Keratinocyte (primary cell): ENCODE data around the gene PRDM11. TPM values are rescaled to one million over a fixed set of nuclear protein-coding genes. Genes with fewer than 3 reads are reported as not detected.

Source experiments
- DNase-seq: peaks from one replicate; pipeline ENCODE4 v3.0.0-alpha.2; 2011; ENCODE audit warnings: low read depth, missing footprints, low spot score
- FAIRE-seq: peaks from 2 replicates; lab custom pipeline; 2011; peaks lifted over from hg19 to GRCh38; lab: Jason Lieb, UNC
- H2AFZ ChIP-seq: 2 replicates; pipeline ENCODE4 v1.6.0; 2012; ENCODE audit warnings: low read length, control low read depth, inconsistent platforms; ENCODE audit not compliant: control insufficient read depth
- H3K27ac ChIP-seq: 2 replicates; pipeline ENCODE4 v1.5.1; 2011; ENCODE audit warnings: low read length; ENCODE audit not compliant: control insufficient read depth, insufficient read depth
- H3K27me3 ChIP-seq: 3 replicates; pipeline ENCODE4 v1.6.0; 2011; ENCODE audit warnings: low read length; ENCODE audit not compliant: control insufficient read depth, insufficient read depth; ENCODE audit errors: extremely low read depth
- H3K36me3 ChIP-seq, 2 experiments: 2 replicates in 1 of 2; 3 replicates in 1 of 2; pipeline ENCODE4 v1.5.1; 2011; ENCODE audit warnings: low read length in 2 of 2, mild to moderate bottlenecking in 1 of 2; ENCODE audit not compliant: control insufficient read depth in 2 of 2, insufficient read depth in 2 of 2; ENCODE audit errors: extremely low read depth in 1 of 2
- H3K4me1 ChIP-seq: 3 replicates; pipeline ENCODE4 v1.5.1; 2011; ENCODE audit warnings: low read length; ENCODE audit not compliant: control insufficient read depth, insufficient read depth; ENCODE audit errors: extremely low read depth
- H3K4me2 ChIP-seq: 3 replicates; pipeline ENCODE4 v1.6.0; 2011; ENCODE audit warnings: low read depth, low read length; ENCODE audit not compliant: control insufficient read depth, insufficient read depth; ENCODE audit errors: extremely low read depth
- H3K4me3 ChIP-seq, 3 experiments: fragments of 200-600 bp in 1 of 3; sonication (generic) in 1 of 3; 2 replicates in 2 of 3; 3 replicates in 1 of 3; pipeline ENCODE4 v1.5.1; 2011 to 2016; ENCODE audit warnings: low read length in 3 of 3, mild to moderate bottlenecking in 3 of 3, control low read depth in 2 of 3, inconsistent platforms in 1 of 3, low read depth in 1 of 3, mixed read lengths in 1 of 3, mixed run types in 1 of 3, moderate library complexity in 1 of 3; ENCODE audit not compliant: control insufficient read depth in 2 of 3, insufficient read depth in 2 of 3; ENCODE audit errors: extremely low read depth in 1 of 3
- H3K79me2 ChIP-seq: 2 replicates; pipeline ENCODE4 v1.6.0; 2012; ENCODE audit warnings: low read length; ENCODE audit not compliant: control insufficient read depth, insufficient read depth
- H3K9ac ChIP-seq: 3 replicates; pipeline ENCODE4 v1.6.0; 2011; ENCODE audit warnings: low read length; ENCODE audit not compliant: control insufficient read depth, insufficient read depth; ENCODE audit errors: extremely low read depth
- H3K9me1 ChIP-seq: 3 replicates; pipeline ENCODE4 v1.6.0; 2011; ENCODE audit warnings: low read length; ENCODE audit not compliant: control insufficient read depth, insufficient read depth; ENCODE audit errors: extremely low read depth
- H3K9me3 ChIP-seq: 2 replicates; pipeline ENCODE4 v1.5.1; 2012; ENCODE audit warnings: low read depth, low read length; ENCODE audit not compliant: control insufficient read depth
- H4K20me1 ChIP-seq: 3 replicates; pipeline ENCODE4 v1.6.0; 2011; ENCODE audit warnings: low read length; ENCODE audit not compliant: control insufficient read depth, insufficient read depth; ENCODE audit errors: extremely low read depth
- CTCF ChIP-seq, 3 experiments: IDR thresholded peaks in 1 of 3; conservative IDR thresholded peaks in 1 of 3; optimal IDR thresholded peaks in 1 of 3; 2 replicates in 2 of 3; 3 replicates in 1 of 3; pipeline versions ENCODE3 to v1.5.1; 2011; ENCODE audit warnings: low read length in 3 of 3, mild to moderate bottlenecking in 3 of 3, moderate library complexity in 2 of 3, control low read depth in 1 of 3, inconsistent platforms in 1 of 3; ENCODE audit not compliant: insufficient read depth in 2 of 3; ENCODE audit errors: extremely low read depth in 1 of 3
- EZH2 ChIP-seq: IDR thresholded peaks from one replicate; pipeline ENCODE4 v1.6.1; 2012; ENCODE audit warnings: inconsistent platforms, mild to moderate bottlenecking, low read length, moderate library complexity
- dilution Hi-C: fragments of 300-500 bp; cut with MboI; formaldehyde crosslinking; loops from one replicate; pipeline ENCODE4 v1.7.0; 2020; ENCODE audit warnings: low sequenced_read_pairs; ENCODE audit not compliant: extremely low pct_ligation_motif_present
- polyA plus RNA-seq, 5 experiments: library from polyadenylated mRNA; depleted of rRNA in 3 of 5; stranded (reverse) in 3 of 5; stranded (forward) in 1 of 5; unstranded in 1 of 5; fragments of >200 nt; gene quantifications; 1 replicate in 1 of 5; 2 replicates in 3 of 5; 3 replicates in 1 of 5; pipeline versions ENCODE4 v1.2.1 to v1.2.3, GENCODE V29; 2011 to 2012; ENCODE audit warnings: missing spikeins in 2 of 5, low read depth in 1 of 5, low replicate concordance in 1 of 5

Gene PRDM11
- polyA plus RNA-seq, 1 donor (not counting 4 experiments of a cell fraction or from before 2014, with no cell fraction given), result 2.1 TPM

DNA sequence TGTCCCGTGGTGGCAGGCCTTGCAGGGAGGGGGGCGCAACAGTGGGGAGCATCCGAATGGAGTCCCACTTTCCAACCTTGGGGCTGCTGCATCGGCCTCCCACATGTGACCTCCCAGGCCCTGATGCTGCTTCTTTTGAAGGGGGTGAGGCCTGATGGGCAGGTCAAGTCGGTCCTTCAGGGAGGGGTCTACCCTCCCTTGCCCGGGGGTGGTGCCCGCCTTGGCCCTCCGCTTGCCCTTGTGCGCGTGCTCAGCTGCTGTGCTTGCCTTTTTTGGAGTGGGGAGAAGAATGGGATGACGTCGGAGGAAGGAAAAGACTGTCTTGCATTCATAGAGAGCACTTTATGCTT is 66.9 kb downstream of the PRDM11 start:
- Histone ChIP-seq H2AFZ (no peak overlapping the region), H3K9me1 (no peaks in the 10 kb centered on the region), H3K4me3 (no peak overlapping the region), H3K27me3 (no peaks in the 10 kb centered on the region), H3K9ac (no peak overlapping the region), H3K4me2 (no peak overlapping the region), H3K4me1 (no peaks in the 10 kb centered on the region), H3K9me3 (no peaks in the 10 kb centered on the region), H3K27ac (no peak overlapping the region), H3K79me2 (no peaks in the 10 kb centered on the region), H4K20me1 (no peaks in the 10 kb centered on the region), H3K36me3 (peaks cover 0 to 1% of the 10 kb centered on the region in 2 experiments)
- FAIRE-seq (no peak), DNase-seq (no peak)
- dilution Hi-C loops, result no loop called here
- TF ChIP-seq CTCF (optimal IDR thresholded peaks at IDR 0.05 in 1 of 3, IDR thresholded peaks at IDR 0.05 in 1 of 3, conservative IDR thresholded peaks at IDR 0.05 in 1 of 3; ENCODE audit: extremely low read depth in 1 of 3, insufficient read depth in 2 of 3, low read length in 3 of 3) (no peak), EZH2 (no peak)

DNA sequence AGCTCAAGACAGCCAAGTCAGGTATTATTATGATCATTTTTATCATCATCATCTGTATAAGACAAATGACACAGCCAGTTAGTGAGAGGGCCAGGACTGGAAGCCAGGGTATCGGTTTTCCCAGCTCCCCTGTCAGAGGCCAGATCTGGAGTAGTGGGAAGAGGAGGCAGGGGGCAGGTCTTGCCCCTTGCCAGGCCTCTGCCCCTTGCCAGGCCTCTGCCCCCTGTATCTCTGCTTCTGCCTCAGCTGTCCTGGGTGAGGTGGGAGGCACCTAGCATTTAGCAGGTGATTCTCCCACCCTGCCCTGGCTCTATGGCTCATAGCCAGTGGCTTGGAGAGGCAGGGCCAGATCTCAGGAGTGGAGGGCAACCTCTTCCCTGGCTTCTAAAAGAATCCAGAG is 67.3 kb downstream of the PRDM11 start:
- Histone ChIP-seq H3K27me3 (no peaks in the 10 kb centered on the region), H3K9me1 (no peaks in the 10 kb centered on the region), H3K79me2 (no peaks in the 10 kb centered on the region), H3K4me2 (no peak overlapping the region), H4K20me1 (no peaks in the 10 kb centered on the region), H3K9me3 (no peaks in the 10 kb centered on the region), H3K36me3 (peaks cover 0 to 1% of the 10 kb centered on the region in 2 experiments), H3K4me3 (no peak overlapping the region), H2AFZ (no peak overlapping the region), H3K4me1 (no peaks in the 10 kb centered on the region), H3K9ac (no peak overlapping the region), H3K27ac (no peak overlapping the region)
- FAIRE-seq (no peak), DNase-seq (no peak)
- dilution Hi-C loops, result no loop called here
- TF ChIP-seq CTCF (optimal IDR thresholded peaks at IDR 0.05 in 1 of 3, IDR thresholded peaks at IDR 0.05 in 1 of 3, conservative IDR thresholded peaks at IDR 0.05 in 1 of 3; ENCODE audit: extremely low read depth in 1 of 3, insufficient read depth in 2 of 3, low read length in 3 of 3) (no peak), EZH2 (no peak)
